Type B pancreatic cell (in vitro differentiated cells): ENCODE results near the gene SSH2. TPM values are rescaled to one million over a fixed set of nuclear protein-coding genes. Genes with fewer than 3 reads are reported as not detected.
A peak's percentile ranks its signal among the peaks of the same experiment; 100 is the strongest.

Experiments used
- DNase-seq: peaks from one replicate; pipeline ENCODE4 v3.0.0; 2021; ENCODE audit warnings: mixed read lengths; ENCODE audit not compliant: unreplicated experiment; ENCODE audit errors: extremely low spot score
- H3K27ac Mint-ChIP-seq: 2 replicates; pipeline ENCODE4 v1.8.0; 2021; ENCODE audit warnings: mild to moderate bottlenecking, mixed read lengths
- H3K27me3 Mint-ChIP-seq: 2 replicates; pipeline ENCODE4 v1.8.0; 2021; ENCODE audit warnings: mixed read lengths
- H3K36me3 Mint-ChIP-seq: 2 replicates; pipeline ENCODE4 v1.8.0; 2021; ENCODE audit warnings: mixed read lengths
- H3K4me1 Mint-ChIP-seq: one replicate; pipeline ENCODE4 v1.8.0; 2021; ENCODE audit warnings: mixed read lengths; ENCODE audit not compliant: unreplicated experiment
- H3K4me3 Mint-ChIP-seq: 2 replicates; pipeline ENCODE4 v1.8.0; 2021; ENCODE audit warnings: mild to moderate bottlenecking, mixed read lengths
- H3K9me3 Mint-ChIP-seq: 2 replicates; pipeline ENCODE4 v1.8.0; 2021; ENCODE audit warnings: mixed read lengths
- CTCF ChIP-seq: fragments of 200-600 bp; sonication (generic); conservative IDR thresholded peaks from 2 replicates; pipeline ENCODE4 v1.5.0; 2021; ENCODE audit warnings: antibody characterized with exemption, mild to moderate bottlenecking
- total RNA-seq: library from RNA; stranded (reverse); gene quantifications from 2 replicates; pipeline ENCODE4 v1.2.1, GENCODE V29; 2021; ENCODE audit warnings: low replicate concordance

SSH2 gene
- total RNA-seq, 1 donor from 2014 or later: 23.8 TPM

DNA sequence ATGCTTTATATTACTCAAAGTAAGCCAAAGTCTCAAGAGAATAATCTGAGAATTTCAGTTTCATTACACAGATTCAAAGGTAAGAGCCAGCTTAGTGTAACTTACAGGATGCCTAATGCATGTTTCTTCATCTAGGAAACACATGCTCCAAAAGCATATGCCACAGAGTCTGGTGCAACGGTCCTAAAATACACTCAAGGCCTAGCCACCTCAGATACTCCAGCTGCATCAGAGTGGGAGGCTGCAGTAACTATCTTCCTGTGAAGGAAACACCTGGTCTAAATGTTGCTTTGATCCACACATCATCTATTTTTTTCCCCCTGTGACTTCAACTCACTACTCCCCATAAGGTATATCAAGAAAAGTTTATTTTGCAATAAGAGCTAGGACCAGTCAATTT is 255.7 kb downstream of the SSH2 start:
- Mint-ChIP-seq H3K9me3 (no peaks in the 10 kb centered on the region), H3K4me1 (no peaks in the 10 kb centered on the region), H3K27ac (no peak overlapping the region), H3K27me3 (no peaks in the 10 kb centered on the region), H3K4me3 (no peak overlapping the region), H3K36me3 (peaks cover 21% of the 10 kb centered on the region)
- no peak for DNase-seq
- no peak for TF ChIP-seq CTCF

DNA sequence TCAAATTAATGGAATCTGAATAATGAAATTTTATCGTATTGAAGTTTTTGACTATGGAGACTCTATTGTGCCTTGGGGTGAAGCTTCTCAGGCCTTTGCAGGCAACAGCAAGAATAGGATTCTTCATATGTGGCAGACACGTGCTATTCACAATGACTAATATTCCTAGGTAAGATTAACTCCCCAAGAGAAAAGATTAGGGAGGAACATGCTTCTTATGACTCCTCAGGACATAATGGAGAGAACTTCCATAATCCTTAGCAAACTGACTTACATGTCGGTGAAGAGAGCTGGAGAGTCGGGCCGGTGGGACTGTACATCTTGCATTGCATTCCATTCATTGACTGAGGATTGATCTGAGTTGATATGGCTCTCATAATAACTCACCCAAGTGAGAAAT is 258.4 kb downstream of the SSH2 start:
- no peak overlapping the region for H3K4me3 Mint-ChIP-seq
- H3K36me3 Mint-ChIP-seq: peaks cover 23% of the 10 kb centered on the region
- no peaks in the 10 kb centered on the region for H3K27me3 Mint-ChIP-seq
- TF ChIP-seq CTCF: no peak
- no peak overlapping the region for H3K27ac Mint-ChIP-seq
- no peaks in the 10 kb centered on the region for H3K4me1 Mint-ChIP-seq
- no peaks in the 10 kb centered on the region for H3K9me3 Mint-ChIP-seq
- DNase-seq: no peak

DNA sequence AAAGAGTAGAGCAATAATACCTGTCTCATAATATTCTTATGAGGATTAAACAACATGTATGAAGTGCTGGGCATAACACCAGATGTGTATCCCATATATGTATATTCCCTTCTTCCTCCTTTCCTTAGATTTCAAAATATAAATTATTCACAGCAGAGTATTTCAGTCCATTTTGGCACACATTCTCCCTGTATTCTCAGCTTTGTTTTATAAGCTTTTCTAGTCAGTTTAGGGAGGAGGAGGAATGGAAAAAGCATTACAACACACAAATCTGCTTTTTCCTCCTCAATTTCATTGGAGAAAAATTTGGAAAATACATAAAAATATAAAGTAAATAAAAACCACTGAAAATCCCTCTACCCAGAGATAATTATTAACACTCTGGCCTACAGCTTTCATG is 260.8 kb downstream of the SSH2 start:
- H3K9me3 Mint-ChIP-seq: no peaks in the 10 kb centered on the region

GRCh38 chr17:29667969-29668368 is 262.1 kb downstream of the SSH2 start:
- Mint-ChIP-seq H3K27ac (peak overlapping the region; percentile 24), H3K27me3 (no peaks in the 10 kb centered on the region), H3K4me3 (no peak overlapping the region), H3K36me3 (peaks cover 32% of the 10 kb centered on the region), H3K4me1 (peaks cover 5% of the 10 kb centered on the region), H3K9me3 (peaks cover 4% of the 10 kb centered on the region)
- TF ChIP-seq CTCF: no peak
- no peak for DNase-seq

More for the DNA sequence above, 260.8 kb downstream of the SSH2 start:
- H3K4me3 Mint-ChIP-seq: no peak overlapping the region
- no peaks in the 10 kb centered on the region for H3K27me3 Mint-ChIP-seq
- no peaks in the 10 kb centered on the region for H3K4me1 Mint-ChIP-seq
- TF ChIP-seq CTCF: no peak
- no peak overlapping the region for H3K27ac Mint-ChIP-seq
- H3K36me3 Mint-ChIP-seq: peaks cover 28% of the 10 kb centered on the region
- no peak for DNase-seq

- no peak for DNase-seq
- peaks cover 28% of the 10 kb centered on the region for H3K36me3 Mint-ChIP-seq
- H3K27ac Mint-ChIP-seq: peak overlapping the region; percentile 93
- H3K4me1 Mint-ChIP-seq: peaks cover 12% of the 10 kb centered on the region
- peak overlapping the region; percentile 54 for H3K4me3 Mint-ChIP-seq
- peaks cover 9% of the 10 kb centered on the region for H3K9me3 Mint-ChIP-seq
- TF ChIP-seq CTCF: no peak
- H3K27me3 Mint-ChIP-seq: no peaks in the 10 kb centered on the region
Measured at GRCh38 chr17:29665481-29665810, 264.6 kb downstream of the SSH2 start.

GRCh38 chr17:29664743-29665480 is 265.1 kb downstream of the SSH2 start:
- TF ChIP-seq CTCF: no peak
- Mint-ChIP-seq H3K4me3 (peak overlapping the region; percentile 54), H3K36me3 (peaks cover 28% of the 10 kb centered on the region), H3K9me3 (peaks cover 9% of the 10 kb centered on the region), H3K4me1 (peaks cover 12% of the 10 kb centered on the region), H3K27ac (peak overlapping the region; percentile 93), H3K27me3 (no peaks in the 10 kb centered on the region)
- no peak for DNase-seq
